Measurements from ENCODE around the gene TRIM49B. TPM values are rescaled to one million over a fixed set of nuclear protein-coding genes. Genes with fewer than 3 reads are reported as not detected.
"Not testable (repeated sequence)": the region's sequence is repeated elsewhere in the genome, so short reads cannot be mapped to it uniquely, and the experiment has no call there.

The TRIM49B gene, protein sequence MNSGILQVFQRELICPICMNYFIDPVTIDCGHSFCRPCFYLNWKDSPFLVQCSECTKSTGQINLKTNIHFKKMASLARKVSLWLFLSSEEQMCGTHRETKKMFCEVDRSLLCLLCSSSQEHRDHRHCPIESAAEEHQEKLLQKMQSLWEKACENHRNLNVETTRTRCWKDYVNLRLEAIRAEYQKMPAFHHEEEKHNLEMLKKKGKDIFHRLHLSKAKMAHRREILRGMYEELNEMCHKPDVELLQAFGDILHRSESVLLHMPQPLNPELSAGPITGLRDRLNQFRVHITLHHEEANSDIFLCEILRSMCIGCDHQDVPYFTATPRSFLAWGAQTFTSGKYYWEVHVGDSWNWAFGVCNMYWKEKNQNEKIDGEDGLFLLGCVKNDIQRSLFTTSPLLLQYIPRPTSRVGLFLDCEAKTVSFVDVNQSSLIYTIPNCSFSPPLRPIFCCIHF
- not detected for total RNA-seq

GRCh38 chr11:49028523-49028922 lies at the start of gene TRIM49B:
TSS of gene TRIM49B (plus strand) at chr11:49028823. CDS start at chr11:49031600, 2,777 bp downstream.
- not testable (repeated sequence) for H3K9me3 Mint-ChIP-seq, H3K27me3 Mint-ChIP-seq, H3K27ac Mint-ChIP-seq, H3K4me3 Mint-ChIP-seq, H3K4me1 Mint-ChIP-seq, H3K36me3 Mint-ChIP-seq, DNase-seq

DNA sequence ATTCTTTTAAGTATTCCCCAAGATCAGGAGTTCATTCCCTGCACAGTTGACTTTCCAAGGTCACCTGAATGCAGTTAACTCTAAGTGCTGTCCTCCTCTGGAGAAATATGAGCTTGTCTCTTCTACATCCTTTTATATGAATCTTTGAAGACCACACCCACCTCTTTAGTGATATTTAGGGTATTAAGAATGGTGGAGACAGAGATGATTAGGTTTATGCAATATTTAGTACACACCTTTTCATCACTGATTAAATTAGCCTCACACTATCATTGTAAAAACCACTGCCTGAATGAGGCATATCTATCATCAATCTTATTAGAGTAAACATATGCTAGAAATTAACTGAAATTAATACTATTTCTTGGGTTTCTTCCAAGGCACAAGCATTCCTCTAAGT lies 44.8 kb upstream of the TRIM49B start, which contains the start of gene TRIM51G:
Gene TRIM51G, minus strand, starts transcription at position 101 of the 400 bp plus-strand sequence. CDS start 2,190 bp downstream, outside the sequence.
- H3K27me3 Mint-ChIP-seq, DNase-seq, H3K4me3 Mint-ChIP-seq, H3K27ac Mint-ChIP-seq, H3K36me3 Mint-ChIP-seq, H3K4me1 Mint-ChIP-seq, H3K9me3 Mint-ChIP-seq: not testable (repeated sequence)

GRCh38 chr11:49048229-49048628 lies 19.6 kb downstream of the TRIM49B start:
- DNase-seq, H3K9me3 Mint-ChIP-seq, H3K4me1 Mint-ChIP-seq, H3K27me3 Mint-ChIP-seq, H3K27ac Mint-ChIP-seq, H3K36me3 Mint-ChIP-seq, H3K4me3 Mint-ChIP-seq: not testable (repeated sequence)

GRCh38 chr11:49049821-49050220 lies 21.2 kb downstream of the TRIM49B start:
- H3K9me3 Mint-ChIP-seq, H3K4me3 Mint-ChIP-seq, H3K4me1 Mint-ChIP-seq, H3K27ac Mint-ChIP-seq, H3K36me3 Mint-ChIP-seq, DNase-seq, H3K27me3 Mint-ChIP-seq: not testable (repeated sequence)

DNA sequence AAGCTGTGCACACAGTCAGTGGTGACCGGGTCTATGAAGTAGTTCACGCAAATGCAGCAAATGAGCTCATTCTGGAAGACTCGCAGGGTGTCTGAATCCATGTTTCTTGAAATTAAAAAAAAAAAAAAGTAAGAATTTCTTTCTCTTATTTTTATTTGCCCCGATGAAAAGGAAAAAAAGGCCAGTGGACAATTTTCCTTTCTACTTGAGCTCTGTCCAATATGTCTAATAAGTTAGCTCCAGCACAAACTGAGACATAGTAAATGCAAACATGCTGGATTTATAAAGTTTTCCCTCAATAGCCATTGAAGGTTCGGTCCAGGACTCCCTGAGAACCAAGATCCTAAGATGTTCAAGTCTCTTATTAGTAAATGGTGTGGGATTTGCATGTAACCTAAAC lies 30.4 kb downstream of the TRIM49B start, which contains the start of gene TRIM64C:
Gene TRIM64C, minus strand, starts transcription at position 101 of the 400 bp plus-strand sequence. Its CDS starts 0 bp downstream, at position 101.
- H3K27ac Mint-ChIP-seq, H3K27me3 Mint-ChIP-seq, H3K4me1 Mint-ChIP-seq: not testable (repeated sequence)

DNA sequence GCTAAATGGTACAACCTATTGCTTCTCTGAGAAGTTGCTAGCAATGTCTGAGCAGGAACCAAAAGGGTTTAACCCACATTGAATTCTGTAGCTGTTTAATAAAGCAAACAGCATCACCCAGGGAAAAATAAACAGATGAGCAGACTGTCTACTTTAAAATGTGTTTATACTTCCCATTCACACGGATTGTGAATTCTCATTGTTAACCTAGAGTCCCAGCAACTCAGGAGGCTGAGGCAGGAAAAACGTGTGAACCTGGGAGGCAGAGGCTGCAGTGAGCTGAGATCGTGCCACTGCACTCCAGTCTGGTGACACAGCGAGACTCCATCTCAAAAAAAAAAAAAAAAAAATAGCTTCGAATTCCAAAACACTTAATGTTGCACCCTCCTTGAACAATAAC lies 41.3 kb downstream of the TRIM49B start:
- H3K9me3 Mint-ChIP-seq, H3K27me3 Mint-ChIP-seq, H3K36me3 Mint-ChIP-seq, DNase-seq, H3K4me3 Mint-ChIP-seq, H3K4me1 Mint-ChIP-seq, H3K27ac Mint-ChIP-seq: not testable (repeated sequence)

More for the DNA sequence above, 30.4 kb downstream of the TRIM49B start, which contains the start of gene TRIM64C:
- not testable (repeated sequence) for H3K36me3 Mint-ChIP-seq, H3K9me3 Mint-ChIP-seq, H3K4me3 Mint-ChIP-seq, DNase-seq

Other genes starting within 250 kb of the TRIM49B start
- not detected for gene TRIM51G, start 44.9 kb upstream of the TRIM49B start, total RNA-seq
- gene TRIM64C, start 30.3 kb downstream of the TRIM49B start, total RNA-seq: not detected
- gene FOLH1, start 179.8 kb downstream of the TRIM49B start, total RNA-seq: not detected